ENCODE results near the gene MARCHF2.
"Not testable (repeated sequence)": the region's sequence is repeated elsewhere in the genome, so short reads cannot be mapped to it uniquely, and the experiment has no call there.

MARCHF2 gene

GRCh38 chr19:8404391-8405151 is 8.5 kb upstream of the MARCHF2 start:
- DNase-seq (ENCODE audit: low spot score) = no peak
- no peak for FAIRE-seq

GRCh38 chr19:8410718-8411117 is 2.4 kb upstream of the MARCHF2 start:
- FAIRE-seq; DNase-seq (ENCODE audit: low spot score): not testable (repeated sequence)

- DNase-seq (ENCODE audit: low spot score) = no peak
- FAIRE-seq = no peak
Measured at GRCh38 chr19:8413629-8413995, 507 bp downstream of the MARCHF2 start.

GRCh38 chr19:8416796-8417195 is 3.7 kb downstream of the MARCHF2 start:
- DNase-seq (ENCODE audit: low spot score) (no peak), FAIRE-seq (no peak)

- FAIRE-seq (no peak), DNase-seq (ENCODE audit: low spot score) (no peak)
Measured at GRCh38 chr19:8421484-8422461, 8.7 kb downstream of the MARCHF2 start.

GRCh38 chr19:8423817-8424223 is 10.7 kb downstream of the MARCHF2 start:
- DNase-seq (ENCODE audit: low spot score) (peak; percentile 94), FAIRE-seq (peak; percentile 95)

GRCh38 chr19:8425331-8425730 is 12.2 kb downstream of the MARCHF2 start:
- FAIRE-seq; DNase-seq (ENCODE audit: low spot score): not testable (repeated sequence)

- FAIRE-seq (no peak), DNase-seq (ENCODE audit: low spot score) (no peak)
Measured at GRCh38 chr19:8426283-8426682, 13.2 kb downstream of the MARCHF2 start.

GRCh38 chr19:8429044-8429443 is 15.9 kb downstream of the MARCHF2 start:
- FAIRE-seq = no peak
- DNase-seq (ENCODE audit: low spot score) = no peak

- DNase-seq (ENCODE audit: low spot score) (no peak), FAIRE-seq (no peak)
Measured at GRCh38 chr19:8429826-8430225, 16.7 kb downstream of the MARCHF2 start.

GRCh38 chr19:8430650-8431049 is 17.5 kb downstream of the MARCHF2 start:
- no peak for FAIRE-seq

GRCh38 chr19:8438236-8438635 is 25.1 kb downstream of the MARCHF2 start:
- FAIRE-seq (no peak), DNase-seq (ENCODE audit: low spot score) (no peak)

More at GRCh38 chr19:8430650-8431049, 17.5 kb downstream of the MARCHF2 start:
- no peak for DNase-seq (ENCODE audit: low spot score)

GRCh38 chr19:8441725-8442544 is 28.8 kb downstream of the MARCHF2 start:
- no peak for FAIRE-seq
- DNase-seq (ENCODE audit: low spot score) = no peak

- not testable (repeated sequence) for FAIRE-seq; DNase-seq (ENCODE audit: low spot score)
Measured at GRCh38 chr19:8444140-8444676, 31.1 kb downstream of the MARCHF2 start.

- FAIRE-seq = peak; percentile 4
- peak; percentile 95 for DNase-seq (ENCODE audit: low spot score)
Measured at GRCh38 chr19:8444677-8445487, 31.8 kb downstream of the MARCHF2 start, which contains the start of gene HNRNPM. TSS of gene HNRNPM (plus strand) at chr19:8444975. CDS start at chr19:8444999, 24 bp downstream.

GRCh38 chr19:8445488-8446001 is 32.4 kb downstream of the MARCHF2 start:
- DNase-seq (ENCODE audit: low spot score) = no peak
- FAIRE-seq = no peak

- DNase-seq (ENCODE audit: low spot score) = no peak
- no peak for FAIRE-seq
Measured at GRCh38 chr19:8446061-8446709, 33.1 kb downstream of the MARCHF2 start.

GRCh38 chr19:8449830-8450229 is 36.7 kb downstream of the MARCHF2 start:
- DNase-seq (ENCODE audit: low spot score) (no peak), FAIRE-seq (no peak)

GRCh38 chr19:8451377-8451776 is 38.3 kb downstream of the MARCHF2 start:
- DNase-seq (ENCODE audit: low spot score) (no peak), FAIRE-seq (no peak)
